ENCODE data around the gene ART3.

GRCh38 chr4:76035141-76035540 is 39.4 kb upstream of the ART3 start:
- TF ChIP-seq POLR2A (IDR thresholded peaks at IDR 0.05; ENCODE audit: low read length) = no peak
- no peak for TF ChIP-seq GATA1 (IDR thresholded peaks at IDR 0.05; ENCODE audit: low read depth, low read length)
